Body of pancreas (tissue), 4 donors: ENCODE results near the gene ANKS1B.
A peak's percentile ranks its signal among the peaks of the same experiment; 100 is the strongest.

Experiments
- POLR2A ChIP-seq, 3 donors: fragments of 450-650 bp; IDR thresholded peaks; one replicate each; pipeline ENCODE4 v1.6.1; 2016; ENCODE audit warnings: antibody characterized with exemption in 3 of 3, mild to moderate bottlenecking in 2 of 3
- TF ChIP-seq, protein P1 (sequence below), 7 experiments: fragments of 450-650 bp in 4 of 7; fragments of 200-600 bp in 3 of 7; sonication (generic) in 3 of 7; IDR thresholded peaks; one replicate each; pipeline ENCODE4 v1.5.1; 2016 to 2019; ENCODE audit warnings: antibody characterized with exemption in 7 of 7

DNA sequence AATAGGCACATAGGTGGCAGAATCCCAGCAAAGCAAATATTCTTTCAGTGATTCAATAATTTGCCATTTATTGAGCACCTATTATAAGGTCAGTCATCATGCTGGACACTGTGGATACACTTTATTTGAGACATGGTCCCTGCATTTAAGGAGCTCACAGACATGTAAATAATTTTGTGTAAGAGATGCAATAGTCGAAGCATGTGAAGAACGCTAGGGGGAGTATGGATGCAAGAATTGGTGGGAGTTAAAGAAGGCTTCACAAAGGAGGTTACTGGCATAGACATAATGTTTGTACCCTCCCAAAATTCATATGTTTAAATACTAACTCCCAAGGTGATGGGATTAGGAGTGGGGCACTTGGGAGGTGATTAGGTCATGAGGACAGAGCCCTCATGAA lies 597.8 kb downstream of the ANKS1B start:
- TF ChIP-seq, protein P1, sequence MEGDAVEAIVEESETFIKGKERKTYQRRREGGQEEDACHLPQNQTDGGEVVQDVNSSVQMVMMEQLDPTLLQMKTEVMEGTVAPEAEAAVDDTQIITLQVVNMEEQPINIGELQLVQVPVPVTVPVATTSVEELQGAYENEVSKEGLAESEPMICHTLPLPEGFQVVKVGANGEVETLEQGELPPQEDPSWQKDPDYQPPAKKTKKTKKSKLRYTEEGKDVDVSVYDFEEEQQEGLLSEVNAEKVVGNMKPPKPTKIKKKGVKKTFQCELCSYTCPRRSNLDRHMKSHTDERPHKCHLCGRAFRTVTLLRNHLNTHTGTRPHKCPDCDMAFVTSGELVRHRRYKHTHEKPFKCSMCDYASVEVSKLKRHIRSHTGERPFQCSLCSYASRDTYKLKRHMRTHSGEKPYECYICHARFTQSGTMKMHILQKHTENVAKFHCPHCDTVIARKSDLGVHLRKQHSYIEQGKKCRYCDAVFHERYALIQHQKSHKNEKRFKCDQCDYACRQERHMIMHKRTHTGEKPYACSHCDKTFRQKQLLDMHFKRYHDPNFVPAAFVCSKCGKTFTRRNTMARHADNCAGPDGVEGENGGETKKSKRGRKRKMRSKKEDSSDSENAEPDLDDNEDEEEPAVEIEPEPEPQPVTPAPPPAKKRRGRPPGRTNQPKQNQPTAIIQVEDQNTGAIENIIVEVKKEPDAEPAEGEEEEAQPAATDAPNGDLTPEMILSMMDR (IDR thresholded peaks at IDR 0.05): peak in 3 of 7 experiments; percentile 11 to 18 (median 15)
- no peak for TF ChIP-seq POLR2A (IDR thresholded peaks at IDR 0.05)
